Measurements from ENCODE around the gene SATB2.
A peak's percentile ranks its signal among the peaks of the same experiment; 100 is the strongest.

- TF ChIP-seq CTCF (IDR thresholded peaks at IDR 0.05; ENCODE audit: borderline replicate concordance, extremely low read depth, low read length, poor library complexity, severe bottlenecking): peak; percentile 63
- TF ChIP-seq EZH2 (IDR thresholded peaks at IDR 0.05; ENCODE audit: borderline replicate concordance, low read depth, low read length, severe bottlenecking): no peak
Measured at GRCh38 chr2:199485732-199486335, 28.1 kb upstream of the SATB2 start.
